ENCODE measurements around the gene TMEM87B. TPM values are rescaled to one million over a fixed set of nuclear protein-coding genes. Genes with fewer than 3 reads are reported as not detected.

TMEM87B gene
- total RNA-seq, 1 donor = 33.7 TPM

GRCh38 chr2:112140205-112140802 lies 85.2 kb downstream of the TMEM87B start:
- Histone ChIP-seq H3K36me3 (ENCODE audit: insufficient read depth, low read length) (no peaks in the 10 kb centered on the region), H3K4me2 (ENCODE audit: insufficient read depth, low read length) (peak overlapping the region; percentile 47), H3K27ac (ENCODE audit: low read depth, low read length) (peak overlapping the region; percentile 32), H3K4me3 (ENCODE audit: insufficient read depth, low read length) (peak overlapping the region; percentile 69), H3K27me3 (ENCODE audit: insufficient read depth, low read length) (no peaks in the 10 kb centered on the region), H3K9me3 (ENCODE audit: low read depth, low read length) (no peaks in the 10 kb centered on the region), H3K4me1 (ENCODE audit: insufficient read depth, low read length) (peaks cover 5% of the 10 kb centered on the region), H2AFZ (ENCODE audit: low read length) (peak overlapping the region; percentile 51), H4K20me1 (ENCODE audit: insufficient read depth, low read length) (no peaks in the 10 kb centered on the region), H3K79me2 (ENCODE audit: insufficient read depth, low read length) (no peaks in the 10 kb centered on the region)
- no peak for TF ChIP-seq CTCF (IDR thresholded peaks at IDR 0.05; ENCODE audit: extremely low read depth, low read depth, low read length)
- peak; percentile 83 for DNase-seq (ENCODE audit: insufficient read length, low spot score, missing footprints)

GRCh38 chr2:112140899-112141625 lies 86.0 kb downstream of the TMEM87B start:
- H3K4me3 ChIP-seq (ENCODE audit: insufficient read depth, low read length) = no peak overlapping the region
- H3K79me2 ChIP-seq (ENCODE audit: insufficient read depth, low read length) = no peaks in the 10 kb centered on the region
- no peaks in the 10 kb centered on the region for H3K36me3 ChIP-seq (ENCODE audit: insufficient read depth, low read length)
- H3K4me1 ChIP-seq (ENCODE audit: insufficient read depth, low read length) = peaks cover 5% of the 10 kb centered on the region
- peak; percentile 79 for DNase-seq (ENCODE audit: insufficient read length, low spot score, missing footprints)
- H3K4me2 ChIP-seq (ENCODE audit: insufficient read depth, low read length) = peak overlapping the region; percentile 47
- no peak for TF ChIP-seq CTCF (IDR thresholded peaks at IDR 0.05; ENCODE audit: extremely low read depth, low read depth, low read length)
- no peaks in the 10 kb centered on the region for H3K27me3 ChIP-seq (ENCODE audit: insufficient read depth, low read length)
- H2AFZ ChIP-seq (ENCODE audit: low read length) = no peak overlapping the region
- H4K20me1 ChIP-seq (ENCODE audit: insufficient read depth, low read length) = no peaks in the 10 kb centered on the region
- H3K27ac ChIP-seq (ENCODE audit: low read depth, low read length) = peak overlapping the region; percentile 32
- H3K9me3 ChIP-seq (ENCODE audit: low read depth, low read length) = no peaks in the 10 kb centered on the region

GRCh38 chr2:112141626-112142007 lies 86.5 kb downstream of the TMEM87B start:
- Histone ChIP-seq H3K4me3 (ENCODE audit: insufficient read depth, low read length) (no peak overlapping the region), H3K27ac (ENCODE audit: low read depth, low read length) (no peak overlapping the region), H2AFZ (ENCODE audit: low read length) (no peak overlapping the region), H3K9me3 (ENCODE audit: low read depth, low read length) (no peaks in the 10 kb centered on the region), H3K36me3 (ENCODE audit: insufficient read depth, low read length) (no peaks in the 10 kb centered on the region), H3K4me2 (ENCODE audit: insufficient read depth, low read length) (no peak overlapping the region), H3K27me3 (ENCODE audit: insufficient read depth, low read length) (no peaks in the 10 kb centered on the region), H3K79me2 (ENCODE audit: insufficient read depth, low read length) (no peaks in the 10 kb centered on the region), H3K4me1 (ENCODE audit: insufficient read depth, low read length) (peaks cover 5% of the 10 kb centered on the region), H4K20me1 (ENCODE audit: insufficient read depth, low read length) (no peaks in the 10 kb centered on the region)
- no peak for TF ChIP-seq CTCF (IDR thresholded peaks at IDR 0.05; ENCODE audit: extremely low read depth, low read depth, low read length)
- DNase-seq (ENCODE audit: insufficient read length, low spot score, missing footprints) = no peak

- Histone ChIP-seq H3K4me2 (ENCODE audit: insufficient read depth, low read length) (no peak overlapping the region), H3K4me1 (ENCODE audit: insufficient read depth, low read length) (peaks cover 7% of the 10 kb centered on the region), H3K4me3 (ENCODE audit: insufficient read depth, low read length) (no peak overlapping the region), H3K27me3 (ENCODE audit: insufficient read depth, low read length) (no peaks in the 10 kb centered on the region), H3K36me3 (ENCODE audit: insufficient read depth, low read length) (no peaks in the 10 kb centered on the region), H4K20me1 (ENCODE audit: insufficient read depth, low read length) (no peaks in the 10 kb centered on the region), H3K79me2 (ENCODE audit: insufficient read depth, low read length) (no peaks in the 10 kb centered on the region), H2AFZ (ENCODE audit: low read length) (no peak overlapping the region), H3K9me3 (ENCODE audit: low read depth, low read length) (no peaks in the 10 kb centered on the region), H3K27ac (ENCODE audit: low read depth, low read length) (no peak overlapping the region)
- no peak for TF ChIP-seq CTCF (IDR thresholded peaks at IDR 0.05; ENCODE audit: extremely low read depth, low read depth, low read length)
- no peak for DNase-seq (ENCODE audit: insufficient read length, low spot score, missing footprints)
These were observed 87.5 kb downstream of the TMEM87B start for GRCh38 chr2:112142525-112143078.
